B cell (primary cell): ENCODE measurements around the gene DAP.

ENCODE experiments used
- CTCF ChIP-seq: fragments of 200-600 bp; IDR thresholded peaks from one replicate; pipeline ENCODE4 v1.8.0; 2022; ENCODE audit warnings: antibody characterized with exemption, mild to moderate bottlenecking
- EZH2 ChIP-seq: IDR thresholded peaks from 2 replicates; pipeline ENCODE4 v1.6.1; 2012; ENCODE audit warnings: borderline replicate concordance, low read depth, mild to moderate bottlenecking, moderate library complexity, low read length; ENCODE audit not compliant: insufficient read depth, poor library complexity, severe bottlenecking

- TF ChIP-seq CTCF (no peak), EZH2 (no peak)
Measured at GRCh38 chr5:10743526-10743925, 17.5 kb downstream of the DAP start.
